MM.1S (cell line): ENCODE data around the gene PISD.

ENCODE experiments used
- CTCF ChIP-seq: fragments of 300-600 bp; sonication (generic); IDR thresholded peaks from 2 replicates; pipeline ENCODE4 v1.5.1; 2016; ENCODE audit warnings: antibody characterized with exemption, low read length, mixed read lengths
- EZH2 ChIP-seq: fragments of 300-600 bp; sonication (generic); optimal IDR thresholded peaks from 2 replicates; pipeline ENCODE3; 2017; ENCODE audit warnings: low read depth, mild to moderate bottlenecking, antibody characterized with exemption, low read length, mixed read lengths

GRCh38 chr22:31692186-31692886, 30.3 kb upstream of the PISD start:
- TF ChIP-seq CTCF = no peak
- TF ChIP-seq EZH2 = no peak
